ENCODE data around the gene TTLL4. TPM values are rescaled to one million over a fixed set of nuclear protein-coding genes. Genes with fewer than 3 reads are reported as not detected.

The TTLL4 gene
- polyA plus RNA-seq, 1 of the 3 experiments (the other 2 are of a cell fraction): 15.6 TPM

GRCh38 chr2:218732052-218732760, 21.6 kb downstream of the TTLL4 start:
- Histone ChIP-seq H3F3A (replicated peaks; ENCODE audit: insufficient read depth) (peaks cover 22% of the 10 kb centered on the region), H3K79me2 (ENCODE audit: insufficient read depth) (peaks cover 71% of the 10 kb centered on the region), H3K9ac (peak overlapping the region; percentile 51; the same call in 1 of the 2 replicates), H3K4me1 (ENCODE audit: control insufficient read depth in 1 of 2, insufficient read depth in 2 of 2, low read depth in 1 of 2, low read length in 1 of 2) (peaks cover 0 to 26% of the 10 kb centered on the region in 2 experiments; a peak in 2 of 4 replicates), H3K4me3 (ENCODE audit: low read depth in 2 of 2, low read length in 1 of 2) (no peak overlapping the region), H3K27me3 (ENCODE audit: insufficient read depth) (no peaks in the 10 kb centered on the region), H3K9me2 (no peaks in the 10 kb centered on the region), H3K27ac (ENCODE audit: low read depth in 2 of 2, low read length in 1 of 2) (peak overlapping the region; percentile 48 to 98; a peak in 3 of 4 replicates), H2AFZ (ENCODE audit: low read depth) (0 out of 2 replicates have a peak overlapping the region, but pooled peaks have one; percentile 45), H4K20me1 (ENCODE audit: insufficient read depth) (no peaks in the 10 kb centered on the region), H3K9me3 (no peaks in the 10 kb centered on the region; the same call in 1 of the 2 replicates), H3K36me3 (replicated peaks in 1 of 2; ENCODE audit: control insufficient read depth in 1 of 2, insufficient read depth in 2 of 2, low read length in 1 of 2) (peaks cover 0 to 11% of the 10 kb centered on the region in 2 experiments), H3K4me2 (peak overlapping the region; percentile 59)
- DNase-seq: no peak
- ChIA-PET CTCF (interaction anchor here (2.5 kb wide), 1 partner anchor 22 kb away, joined by 15 read pairs; the partner anchor contains the start of gene TTLL4), POLR2A (no interaction called here)
- 94% methylated on average over 5 of the region's 5 CpGs for WGBS (ENCODE audit: low lambda C conversion rate)
- TF ChIP-seq GABPA (IDR thresholded peaks at IDR 0.05; ENCODE audit: low read depth) (no peak), SIN3A (IDR thresholded peaks at IDR 0.05; ENCODE audit: borderline replicate concordance, low read depth, low read length) (no peak), RXRA (IDR thresholded peaks at IDR 0.05; ENCODE audit: borderline replicate concordance, low read depth) (no peak), TCF12 (IDR thresholded peaks at IDR 0.05) (no peak), NFIC (IDR thresholded peaks at IDR 0.05; ENCODE audit: borderline replicate concordance) (no peak), ELF1 (IDR thresholded peaks at IDR 0.05) (no peak), GATA2 (CRISPR knock-in tag; IDR thresholded peaks at IDR 0.05) (no peak), IRF3 (IDR thresholded peaks at IDR 0.05; ENCODE audit: low read depth, low read length) (no peak), FOXJ3 (CRISPR knock-in tag; IDR thresholded peaks at IDR 0.05) (no peak), SMC3 (IDR thresholded peaks at IDR 0.05; ENCODE audit: low read depth, low read length) (no peak), MXI1 (IDR thresholded peaks at IDR 0.05; ENCODE audit: low read depth, low read length) (no peak), JUND (IDR thresholded peaks at IDR 0.05) (no peak), POLR2AphosphoS5 (IDR thresholded peaks at IDR 0.05; ENCODE audit: low read depth, low read length) (no peak)
- TF ChIP-seq, protein P1, sequence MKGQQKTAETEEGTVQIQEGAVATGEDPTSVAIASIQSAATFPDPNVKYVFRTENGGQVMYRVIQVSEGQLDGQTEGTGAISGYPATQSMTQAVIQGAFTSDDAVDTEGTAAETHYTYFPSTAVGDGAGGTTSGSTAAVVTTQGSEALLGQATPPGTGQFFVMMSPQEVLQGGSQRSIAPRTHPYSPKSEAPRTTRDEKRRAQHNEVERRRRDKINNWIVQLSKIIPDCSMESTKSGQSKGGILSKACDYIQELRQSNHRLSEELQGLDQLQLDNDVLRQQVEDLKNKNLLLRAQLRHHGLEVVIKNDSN (IDR thresholded peaks at IDR 0.05; ENCODE audit: borderline replicate concordance, low read depth): no peak
- TF ChIP-seq, protein P2, sequence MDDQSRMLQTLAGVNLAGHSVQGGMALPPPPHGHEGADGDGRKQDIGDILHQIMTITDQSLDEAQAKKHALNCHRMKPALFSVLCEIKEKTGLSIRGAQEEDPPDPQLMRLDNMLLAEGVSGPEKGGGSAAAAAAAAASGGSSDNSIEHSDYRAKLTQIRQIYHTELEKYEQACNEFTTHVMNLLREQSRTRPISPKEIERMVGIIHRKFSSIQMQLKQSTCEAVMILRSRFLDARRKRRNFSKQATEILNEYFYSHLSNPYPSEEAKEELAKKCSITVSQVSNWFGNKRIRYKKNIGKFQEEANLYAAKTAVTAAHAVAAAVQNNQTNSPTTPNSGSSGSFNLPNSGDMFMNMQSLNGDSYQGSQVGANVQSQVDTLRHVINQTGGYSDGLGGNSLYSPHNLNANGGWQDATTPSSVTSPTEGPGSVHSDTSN (IDR thresholded peaks at IDR 0.05): no peak

Measured in SK-N-SH (cell line).